A673 (cell line): Measurements from ENCODE around the gene LAP3.

ENCODE experiments used
- EZH2 ChIP-seq: fragments of 200-600 bp; sonication (generic); IDR thresholded peaks from 2 replicates; pipeline ENCODE4 v1.6.1; 2017; ENCODE audit warnings: borderline replicate concordance, low read depth, mild to moderate bottlenecking, mixed read lengths, antibody characterized with exemption, low read length; ENCODE audit not compliant: poor library complexity, severe bottlenecking
- TF ChIP-seq, protein P1 (sequence below): fragments of 300-800, 200-600 bp; sonication (generic); conservative IDR thresholded peaks from 2 replicates; pipeline ENCODE4 v1.5.1; 2017; ENCODE audit warnings: low read depth, mild to moderate bottlenecking, antibody characterized with exemption, low read length, moderate library complexity, mixed read lengths

DNA sequence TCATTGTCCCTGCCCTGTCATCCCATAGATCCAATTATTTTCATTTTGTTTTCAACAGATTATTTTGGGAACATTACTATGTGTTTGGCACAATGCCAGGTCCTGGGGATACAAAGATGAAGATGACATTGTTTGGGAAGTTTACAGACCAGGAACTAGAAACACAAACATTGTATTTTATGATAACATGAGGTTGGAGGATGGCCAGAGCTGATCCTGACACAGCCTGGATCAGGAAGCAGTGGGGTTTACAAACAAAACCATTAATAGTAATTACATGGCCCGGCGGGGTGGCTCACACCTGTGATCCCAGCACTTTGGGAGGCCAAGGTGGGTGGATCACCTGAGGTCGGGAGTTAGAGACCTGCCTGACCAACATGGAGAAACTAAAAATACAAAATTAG lies 32.2 kb upstream of the LAP3 start:
- TF ChIP-seq, protein P1, sequence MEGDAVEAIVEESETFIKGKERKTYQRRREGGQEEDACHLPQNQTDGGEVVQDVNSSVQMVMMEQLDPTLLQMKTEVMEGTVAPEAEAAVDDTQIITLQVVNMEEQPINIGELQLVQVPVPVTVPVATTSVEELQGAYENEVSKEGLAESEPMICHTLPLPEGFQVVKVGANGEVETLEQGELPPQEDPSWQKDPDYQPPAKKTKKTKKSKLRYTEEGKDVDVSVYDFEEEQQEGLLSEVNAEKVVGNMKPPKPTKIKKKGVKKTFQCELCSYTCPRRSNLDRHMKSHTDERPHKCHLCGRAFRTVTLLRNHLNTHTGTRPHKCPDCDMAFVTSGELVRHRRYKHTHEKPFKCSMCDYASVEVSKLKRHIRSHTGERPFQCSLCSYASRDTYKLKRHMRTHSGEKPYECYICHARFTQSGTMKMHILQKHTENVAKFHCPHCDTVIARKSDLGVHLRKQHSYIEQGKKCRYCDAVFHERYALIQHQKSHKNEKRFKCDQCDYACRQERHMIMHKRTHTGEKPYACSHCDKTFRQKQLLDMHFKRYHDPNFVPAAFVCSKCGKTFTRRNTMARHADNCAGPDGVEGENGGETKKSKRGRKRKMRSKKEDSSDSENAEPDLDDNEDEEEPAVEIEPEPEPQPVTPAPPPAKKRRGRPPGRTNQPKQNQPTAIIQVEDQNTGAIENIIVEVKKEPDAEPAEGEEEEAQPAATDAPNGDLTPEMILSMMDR, result no peak
- TF ChIP-seq EZH2, result no peak
